Esophagus muscularis mucosa (tissue), 4 donors: ENCODE data around the gene PRSS1. TPM values are rescaled to one million over a fixed set of nuclear protein-coding genes. Genes with fewer than 3 reads are reported as not detected.

Source experiments
- DNase-seq: peaks from one replicate; pipeline ENCODE4 v3.0.0-alpha.2; 2017; ENCODE audit errors: extremely low spot score
- H3K27ac ChIP-seq, 4 donors: fragments of 200-600 bp; sonication (generic); replicated peaks in 1 of 4; 1 replicate in 3 of 4; 2 replicates in 1 of 4; pipeline ENCODE4 v1.5.1; 2016 to 2019; ENCODE audit warnings: mild to moderate bottlenecking in 1 of 4
- H3K27me3 ChIP-seq, 4 donors: fragments of 200-600 bp; sonication (generic); one replicate each; pipeline versions ENCODE4 v1.5.1 to v1.6.0; 2016 to 2019
- H3K36me3 ChIP-seq, 4 donors: fragments of 200-600 bp; sonication (generic); one replicate each; pipeline ENCODE4 v1.5.1; 2016 to 2019
- H3K4me1 ChIP-seq, 4 donors: fragments of 200-600 bp; sonication (generic); one replicate each; pipeline ENCODE4 v1.5.1; 2016 to 2019
- H3K4me3 ChIP-seq, 4 donors: fragments of 200-600 bp; sonication (generic); 1 replicate in 2 of 4; 2 replicates in 2 of 4; pipeline ENCODE4 v1.5.1; 2016 to 2019; ENCODE audit warnings: mild to moderate bottlenecking in 4 of 4, moderate library complexity in 1 of 4
- H3K9me3 ChIP-seq, 4 donors: fragments of 200-600 bp; sonication (generic); 1 replicate in 3 of 4; 2 replicates in 1 of 4; pipeline ENCODE4 v1.5.1; 2016 to 2019
- EP300 ChIP-seq: sonication (generic); formaldehyde crosslinking; IDR thresholded peaks from one replicate; pipeline ENCODE4 v1.6.1; 2017; ENCODE audit warnings: antibody characterized with exemption
- POLR2A ChIP-seq: fragments of 450-650 bp; IDR thresholded peaks from one replicate; pipeline ENCODE4 v1.6.1; 2017; ENCODE audit warnings: antibody characterized with exemption, moderate library complexity, mild to moderate bottlenecking, low read depth
- POLR2AphosphoS5 ChIP-seq, 2 donors: sonication (generic); formaldehyde crosslinking; IDR thresholded peaks; one replicate each; pipeline ENCODE4 v1.6.1; 2017; ENCODE audit warnings: antibody characterized with exemption in 2 of 2
- WGBS: methylation state at CpG from one replicate; pipeline ENCODE4 v1.1.5; 2018; 5-methylcytosine and 5-hydroxymethylcytosine counted together
- intact Hi-C: fragments of 100-400 bp; cut with DNase I; formaldehyde crosslinking; loops from one replicate; pipeline ENCODE4 v1.15.1; 2023
- total RNA-seq, 4 donors: library from RNA; depleted of rRNA; stranded (reverse); fragments of >200 nt; gene quantifications; one replicate each; pipeline versions ENCODE4 v1.1.0 to v1.2.1, GENCODE V29; 2016
- TF ChIP-seq, protein P1 (sequence below), 3 experiments: fragments of 200-600 bp in 2 of 3; fragments of 450-650 bp in 1 of 3; sonication (generic) in 2 of 3; IDR thresholded peaks; one replicate each; pipeline ENCODE4 v1.5.1; 2017 to 2019; ENCODE audit warnings: antibody characterized with exemption in 3 of 3, mild to moderate bottlenecking in 2 of 3, moderate library complexity in 1 of 3

PRSS1 gene
- total RNA-seq, 4 donors from 2014 or later = not detected

DNA sequence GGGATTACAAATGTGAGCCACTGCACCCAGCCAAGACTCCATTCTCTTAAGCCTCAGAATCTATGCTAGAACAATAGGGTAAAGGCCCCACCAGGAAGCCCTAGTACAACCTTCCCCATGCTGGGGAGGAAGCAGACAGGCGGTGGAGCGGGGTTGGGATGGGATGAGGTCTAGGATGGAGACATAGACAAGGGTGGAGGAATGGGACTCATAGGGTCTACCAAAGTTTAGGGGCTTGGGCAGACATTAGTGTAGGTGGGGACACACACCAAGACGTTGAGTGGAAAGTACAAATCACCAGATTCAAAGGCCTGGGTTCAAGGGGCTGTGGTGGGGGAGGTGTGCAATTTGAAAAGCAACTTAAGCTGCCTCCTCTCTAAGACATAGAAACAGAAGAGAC, 40.8 kb downstream of the PRSS1 start:
- Histone ChIP-seq H3K27ac (no peak overlapping the region), H3K9me3 (no peaks in the 10 kb centered on the region), H3K4me3 (no peak overlapping the region), H3K4me1 (no peaks in the 10 kb centered on the region), H3K27me3 (peaks cover 0 to 44% (median 0%) of the 10 kb centered on the region in 4 donors), H3K36me3 (no peaks in the 10 kb centered on the region)
- DNase-seq = no peak
- 86% methylated on average over 3 of the region's 3 CpGs for WGBS
- intact Hi-C loops = no loop called here
- no peak for TF ChIP-seq POLR2A
- no peak for TF ChIP-seq EP300
- TF ChIP-seq, protein P1, sequence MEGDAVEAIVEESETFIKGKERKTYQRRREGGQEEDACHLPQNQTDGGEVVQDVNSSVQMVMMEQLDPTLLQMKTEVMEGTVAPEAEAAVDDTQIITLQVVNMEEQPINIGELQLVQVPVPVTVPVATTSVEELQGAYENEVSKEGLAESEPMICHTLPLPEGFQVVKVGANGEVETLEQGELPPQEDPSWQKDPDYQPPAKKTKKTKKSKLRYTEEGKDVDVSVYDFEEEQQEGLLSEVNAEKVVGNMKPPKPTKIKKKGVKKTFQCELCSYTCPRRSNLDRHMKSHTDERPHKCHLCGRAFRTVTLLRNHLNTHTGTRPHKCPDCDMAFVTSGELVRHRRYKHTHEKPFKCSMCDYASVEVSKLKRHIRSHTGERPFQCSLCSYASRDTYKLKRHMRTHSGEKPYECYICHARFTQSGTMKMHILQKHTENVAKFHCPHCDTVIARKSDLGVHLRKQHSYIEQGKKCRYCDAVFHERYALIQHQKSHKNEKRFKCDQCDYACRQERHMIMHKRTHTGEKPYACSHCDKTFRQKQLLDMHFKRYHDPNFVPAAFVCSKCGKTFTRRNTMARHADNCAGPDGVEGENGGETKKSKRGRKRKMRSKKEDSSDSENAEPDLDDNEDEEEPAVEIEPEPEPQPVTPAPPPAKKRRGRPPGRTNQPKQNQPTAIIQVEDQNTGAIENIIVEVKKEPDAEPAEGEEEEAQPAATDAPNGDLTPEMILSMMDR (IDR thresholded peaks at IDR 0.05) = no peak
- no peak for TF ChIP-seq POLR2AphosphoS5 (IDR thresholded peaks at IDR 0.05)

DNA sequence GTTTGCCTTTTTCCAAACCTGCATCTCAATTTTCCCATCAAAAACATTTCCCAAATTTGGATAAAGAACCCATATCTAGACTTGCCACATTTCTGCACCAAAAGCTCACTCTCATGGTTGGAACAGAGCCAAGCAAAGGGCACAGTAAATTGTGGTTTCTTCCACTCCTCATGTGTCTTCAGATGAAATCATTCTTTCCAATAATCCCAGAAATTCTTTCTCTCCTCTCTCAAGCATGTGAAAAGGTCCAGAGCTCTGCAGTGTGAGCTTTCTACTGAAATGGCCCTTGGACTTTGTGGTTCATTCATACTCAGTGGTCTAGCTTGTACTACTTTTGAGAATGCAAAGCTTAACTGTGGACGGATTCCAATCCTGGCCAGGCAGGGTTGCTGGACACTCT, 41.3 kb downstream of the PRSS1 start:
- Histone ChIP-seq H3K27ac (no peak overlapping the region), H3K27me3 (peaks cover 0 to 48% (median under 1%) of the 10 kb centered on the region in 4 donors), H3K36me3 (no peaks in the 10 kb centered on the region), H3K4me1 (no peaks in the 10 kb centered on the region), H3K9me3 (no peaks in the 10 kb centered on the region), H3K4me3 (no peak overlapping the region)
- TF ChIP-seq, protein P1 (IDR thresholded peaks at IDR 0.05) = no peak
- TF ChIP-seq POLR2AphosphoS5 (IDR thresholded peaks at IDR 0.05) = no peak
- TF ChIP-seq POLR2A = no peak
- no peak for TF ChIP-seq EP300
- intact Hi-C loops = no loop called here
- no peak for DNase-seq
- 60% methylated on average over 1 of the region's 1 CpG for WGBS

DNA sequence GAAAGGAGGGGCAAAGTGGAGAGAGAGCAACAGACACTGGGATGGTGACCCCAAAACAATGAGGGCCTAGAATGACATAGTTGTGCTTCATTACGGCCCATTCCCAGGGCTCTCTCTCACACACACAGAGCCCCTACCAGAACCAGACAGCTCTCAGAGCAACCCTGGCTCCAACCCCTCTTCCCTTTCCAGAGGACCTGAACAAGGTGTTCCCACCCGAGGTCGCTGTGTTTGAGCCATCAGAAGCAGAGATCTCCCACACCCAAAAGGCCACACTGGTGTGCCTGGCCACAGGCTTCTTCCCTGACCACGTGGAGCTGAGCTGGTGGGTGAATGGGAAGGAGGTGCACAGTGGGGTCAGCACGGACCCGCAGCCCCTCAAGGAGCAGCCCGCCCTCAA, 42.2 kb downstream of the PRSS1 start:
- intact Hi-C loops = no loop called here
- Histone ChIP-seq H3K4me1 (peaks cover 2 to 4% (median 4%) of the 10 kb centered on the region in 4 donors), H3K36me3 (no peaks in the 10 kb centered on the region), H3K27ac (no peak overlapping the region), H3K27me3 (peaks cover 0 to 53% (median 8%) of the 10 kb centered on the region in 4 donors), H3K9me3 (no peaks in the 10 kb centered on the region), H3K4me3 (no peak overlapping the region)
- TF ChIP-seq POLR2AphosphoS5 (IDR thresholded peaks at IDR 0.05) (no peak), EP300 (no peak), POLR2A (no peak)
- TF ChIP-seq, protein P1 (IDR thresholded peaks at IDR 0.05) = no peak
- no peak for DNase-seq
- WGBS = 89% methylated on average over 4 of the region's 7 CpGs

DNA sequence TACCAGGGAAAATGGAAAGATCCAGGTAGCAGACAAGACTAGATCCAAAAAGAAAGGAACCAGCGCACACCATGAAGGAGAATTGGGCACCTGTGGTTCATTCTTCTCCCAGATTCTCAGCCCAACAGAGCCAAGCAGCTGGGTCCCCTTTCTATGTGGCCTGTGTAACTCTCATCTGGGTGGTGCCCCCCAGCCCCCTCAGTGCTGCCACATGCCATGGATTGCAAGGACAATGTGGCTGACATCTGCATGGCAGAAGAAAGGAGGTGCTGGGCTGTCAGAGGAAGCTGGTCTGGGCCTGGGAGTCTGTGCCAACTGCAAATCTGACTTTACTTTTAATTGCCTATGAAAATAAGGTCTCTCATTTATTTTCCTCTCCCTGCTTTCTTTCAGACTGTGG, 42.9 kb downstream of the PRSS1 start:
- no peak for DNase-seq
- Histone ChIP-seq H3K36me3 (no peaks in the 10 kb centered on the region), H3K27me3 (peaks cover 0 to 58% (median 15%) of the 10 kb centered on the region in 4 donors), H3K4me3 (no peak overlapping the region), H3K27ac (no peak overlapping the region), H3K4me1 (peaks cover 8 to 10% (median 10%) of the 10 kb centered on the region in 4 donors), H3K9me3 (no peaks in the 10 kb centered on the region)
- 92% methylated on average over 1 of the region's 1 CpG for WGBS
- TF ChIP-seq EP300 (no peak), POLR2AphosphoS5 (IDR thresholded peaks at IDR 0.05) (no peak), POLR2A (no peak)
- TF ChIP-seq, protein P1 (IDR thresholded peaks at IDR 0.05) = no peak
- intact Hi-C loops = no loop called here

DNA sequence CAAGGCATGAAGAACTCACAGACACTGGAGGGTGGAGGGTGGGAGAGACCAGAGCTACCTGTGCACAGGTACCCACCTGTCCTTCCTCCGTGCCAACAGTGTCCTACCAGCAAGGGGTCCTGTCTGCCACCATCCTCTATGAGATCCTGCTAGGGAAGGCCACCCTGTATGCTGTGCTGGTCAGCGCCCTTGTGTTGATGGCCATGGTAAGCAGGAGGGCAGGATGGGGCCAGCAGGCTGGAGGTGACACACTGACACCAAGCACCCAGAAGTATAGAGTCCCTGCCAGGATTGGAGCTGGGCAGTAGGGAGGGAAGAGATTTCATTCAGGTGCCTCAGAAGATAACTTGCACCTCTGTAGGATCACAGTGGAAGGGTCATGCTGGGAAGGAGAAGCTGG, 43.3 kb downstream of the PRSS1 start:
- no peak overlapping the region for H3K27ac ChIP-seq
- peaks cover 13 to 15% (median 15%) of the 10 kb centered on the region in 4 donors for H3K4me1 ChIP-seq
- H3K27me3 ChIP-seq = peaks cover 0 to 60% (median 19%) of the 10 kb centered on the region in 4 donors
- H3K9me3 ChIP-seq = no peaks in the 10 kb centered on the region
- no peaks in the 10 kb centered on the region for H3K36me3 ChIP-seq
- DNase-seq = no peak
- TF ChIP-seq POLR2AphosphoS5 (IDR thresholded peaks at IDR 0.05) (no peak), EP300 (no peak), POLR2A (no peak)
- TF ChIP-seq, protein P1 (IDR thresholded peaks at IDR 0.05) = no peak
- H3K4me3 ChIP-seq = no peak overlapping the region
- WGBS = 91% methylated on average over 2 of the region's 2 CpGs
- intact Hi-C loops = no loop called here
